K562 (cell line): ENCODE measurements around the gene CMTR2.

Source experiments
- CBFA2T2 ChIP-seq: fragments of 450-650 bp; conservative IDR thresholded peaks from 2 replicates; pipeline ENCODE4 v1.6.1; 2017; ENCODE audit warnings: mild to moderate bottlenecking
- CEBPZ ChIP-seq: fragments of 150-350 bp; IDR thresholded peaks from 2 replicates; pipeline ENCODE4 v1.6.1; 2014; ENCODE audit warnings: low read depth, mild to moderate bottlenecking, low read length, borderline replicate concordance
- MTA3 ChIP-seq: fragments of 450-650 bp; formaldehyde crosslinking; IDR thresholded peaks from 2 replicates; pipeline ENCODE4 v1.6.1; 2017; ENCODE audit warnings: mild to moderate bottlenecking, borderline replicate concordance
- NBN ChIP-seq: fragments of 450-650 bp; IDR thresholded peaks from 2 replicates; pipeline ENCODE4 v1.6.1; 2016; ENCODE audit warnings: low read depth, mild to moderate bottlenecking
- STAT5B ChIP-seq: fragments of 250-450 bp; sonication (Bioruptor Pico); IDR thresholded peaks from 2 replicates; pipeline ENCODE4 v1.8.0; 2021; ENCODE audit warnings: mild to moderate bottlenecking, inconsistent platforms
- TARDBP ChIP-seq: fragments of 450-650 bp; IDR thresholded peaks from 2 replicates; pipeline ENCODE4 v1.6.1; 2016
- ZBTB34 ChIP-seq: fragments of 250-450 bp; sonication (Bioruptor Pico); IDR thresholded peaks from 2 replicates; pipeline ENCODE4 v1.8.0; 2021; ENCODE audit warnings: mild to moderate bottlenecking, moderate library complexity
- ZBTB8A ChIP-seq: fragments of 450-650 bp; IDR thresholded peaks from 2 replicates; pipeline ENCODE4 v1.6.1; 2018; ENCODE audit warnings: mild to moderate bottlenecking, moderate library complexity; ENCODE audit not compliant: partially characterized antibody
- ZNF274 ChIP-seq: IDR thresholded peaks from 2 replicates; pipeline ENCODE4 v1.6.1; 2011; ENCODE audit warnings: low read depth, mild to moderate bottlenecking, low read length, moderate library complexity, borderline replicate concordance
- TF ChIP-seq, protein P1 (sequence below), 3 experiments: IDR thresholded peaks in 2 of 3; conservative IDR thresholded peaks in 1 of 3; 2 replicates each; pipeline ENCODE4 v1.5.1; 2011 to 2012; ENCODE audit warnings: low read length in 3 of 3, mild to moderate bottlenecking in 3 of 3, control low read depth in 2 of 3, improper control_type of control experiment in 1 of 3, inconsistent platforms in 1 of 3, low read depth in 1 of 3, mixed read lengths in 1 of 3, moderate library complexity in 1 of 3; ENCODE audit not compliant: insufficient read depth in 2 of 3
- TF ChIP-seq, protein P2 (sequence below), 2 experiments: IDR thresholded peaks in 1 of 2; conservative IDR thresholded peaks in 1 of 2; 2 replicates each; pipeline ENCODE4 v1.6.1; 2016; ENCODE audit warnings: low read depth in 2 of 2, mild to moderate bottlenecking in 1 of 2, missing compliant biosample characterization in 1 of 2, missing genetic modification characterization in 1 of 2, moderate library complexity in 1 of 2

GRCh38 chr16:71287454-71287853, 1.7 kb downstream of the CMTR2 start:
- no peak for TF ChIP-seq ZBTB8A
- TF ChIP-seq, protein P1, sequence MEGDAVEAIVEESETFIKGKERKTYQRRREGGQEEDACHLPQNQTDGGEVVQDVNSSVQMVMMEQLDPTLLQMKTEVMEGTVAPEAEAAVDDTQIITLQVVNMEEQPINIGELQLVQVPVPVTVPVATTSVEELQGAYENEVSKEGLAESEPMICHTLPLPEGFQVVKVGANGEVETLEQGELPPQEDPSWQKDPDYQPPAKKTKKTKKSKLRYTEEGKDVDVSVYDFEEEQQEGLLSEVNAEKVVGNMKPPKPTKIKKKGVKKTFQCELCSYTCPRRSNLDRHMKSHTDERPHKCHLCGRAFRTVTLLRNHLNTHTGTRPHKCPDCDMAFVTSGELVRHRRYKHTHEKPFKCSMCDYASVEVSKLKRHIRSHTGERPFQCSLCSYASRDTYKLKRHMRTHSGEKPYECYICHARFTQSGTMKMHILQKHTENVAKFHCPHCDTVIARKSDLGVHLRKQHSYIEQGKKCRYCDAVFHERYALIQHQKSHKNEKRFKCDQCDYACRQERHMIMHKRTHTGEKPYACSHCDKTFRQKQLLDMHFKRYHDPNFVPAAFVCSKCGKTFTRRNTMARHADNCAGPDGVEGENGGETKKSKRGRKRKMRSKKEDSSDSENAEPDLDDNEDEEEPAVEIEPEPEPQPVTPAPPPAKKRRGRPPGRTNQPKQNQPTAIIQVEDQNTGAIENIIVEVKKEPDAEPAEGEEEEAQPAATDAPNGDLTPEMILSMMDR (IDR thresholded peaks at IDR 0.05 in 2 of 3, conservative IDR thresholded peaks at IDR 0.05 in 1 of 3; ENCODE audit: insufficient read depth in 2 of 3, low read depth in 1 of 3, low read length in 3 of 3) = no peak
- no peak for TF ChIP-seq NBN
- TF ChIP-seq ZNF274 = no peak
- TF ChIP-seq CBFA2T2 = no peak
- TF ChIP-seq ZBTB34 (CRISPR knock-in tag) = no peak
- TF ChIP-seq CEBPZ = no peak
- TF ChIP-seq STAT5B (CRISPR knock-in tag) = no peak
- TF ChIP-seq TARDBP = no peak
- TF ChIP-seq, protein P2, sequence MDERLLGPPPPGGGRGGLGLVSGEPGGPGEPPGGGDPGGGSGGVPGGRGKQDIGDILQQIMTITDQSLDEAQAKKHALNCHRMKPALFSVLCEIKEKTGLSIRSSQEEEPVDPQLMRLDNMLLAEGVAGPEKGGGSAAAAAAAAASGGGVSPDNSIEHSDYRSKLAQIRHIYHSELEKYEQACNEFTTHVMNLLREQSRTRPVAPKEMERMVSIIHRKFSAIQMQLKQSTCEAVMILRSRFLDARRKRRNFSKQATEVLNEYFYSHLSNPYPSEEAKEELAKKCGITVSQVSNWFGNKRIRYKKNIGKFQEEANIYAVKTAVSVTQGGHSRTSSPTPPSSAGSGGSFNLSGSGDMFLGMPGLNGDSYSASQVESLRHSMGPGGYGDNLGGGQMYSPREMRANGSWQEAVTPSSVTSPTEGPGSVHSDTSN (CRISPR knock-in tag; IDR thresholded peaks at IDR 0.05; ENCODE audit: low read depth) = no peak
- TF ChIP-seq, protein P2 (tag; conservative IDR thresholded peaks at IDR 0.05; ENCODE audit: low read depth) = no peak
- TF ChIP-seq MTA3 = no peak
